Sciatic nerve (tissue), 2 donors: ENCODE measurements around the gene RNF32. TPM values are rescaled to one million over a fixed set of nuclear protein-coding genes. Genes with fewer than 3 reads are reported as not detected.
"Not testable (repeated sequence)": the region's sequence is repeated elsewhere in the genome, so short reads cannot be mapped to it uniquely, and the experiment has no call there.

ENCODE experiments used
- ATAC-seq: fragments of 200-7000 bp; cut with Tn5 transposase; one replicate; pipeline ENCODE4 v1.9.1; 2020; ENCODE audit warnings: mild to moderate bottlenecking, moderate library complexity
- DNase-seq: peaks from one replicate; pipeline ENCODE4 v3.0.0-alpha.2; 2020; ENCODE audit warnings: low spot score
- intact Hi-C: fragments of 100-400 bp; cut with DNase I; formaldehyde crosslinking; loops from one replicate; pipeline ENCODE4 v1.14.2; 2022
- total RNA-seq: library from RNA; stranded (reverse); fragmentation: NEBNext Ultra II Directional; extraction: Animal tissue kit (Norgen Biotek cat#: 25700); gene quantifications from one replicate; pipeline ENCODE4 v1.2.1, GENCODE V29; 2021
- donor health status: DM: no; HTN: no; CAD: no.
- donor health status: DM: no; HTN: no; CAD: no.

RNF32 gene
- total RNA-seq, 1 donor from 2014 or later = 3.2 TPM

DNA sequence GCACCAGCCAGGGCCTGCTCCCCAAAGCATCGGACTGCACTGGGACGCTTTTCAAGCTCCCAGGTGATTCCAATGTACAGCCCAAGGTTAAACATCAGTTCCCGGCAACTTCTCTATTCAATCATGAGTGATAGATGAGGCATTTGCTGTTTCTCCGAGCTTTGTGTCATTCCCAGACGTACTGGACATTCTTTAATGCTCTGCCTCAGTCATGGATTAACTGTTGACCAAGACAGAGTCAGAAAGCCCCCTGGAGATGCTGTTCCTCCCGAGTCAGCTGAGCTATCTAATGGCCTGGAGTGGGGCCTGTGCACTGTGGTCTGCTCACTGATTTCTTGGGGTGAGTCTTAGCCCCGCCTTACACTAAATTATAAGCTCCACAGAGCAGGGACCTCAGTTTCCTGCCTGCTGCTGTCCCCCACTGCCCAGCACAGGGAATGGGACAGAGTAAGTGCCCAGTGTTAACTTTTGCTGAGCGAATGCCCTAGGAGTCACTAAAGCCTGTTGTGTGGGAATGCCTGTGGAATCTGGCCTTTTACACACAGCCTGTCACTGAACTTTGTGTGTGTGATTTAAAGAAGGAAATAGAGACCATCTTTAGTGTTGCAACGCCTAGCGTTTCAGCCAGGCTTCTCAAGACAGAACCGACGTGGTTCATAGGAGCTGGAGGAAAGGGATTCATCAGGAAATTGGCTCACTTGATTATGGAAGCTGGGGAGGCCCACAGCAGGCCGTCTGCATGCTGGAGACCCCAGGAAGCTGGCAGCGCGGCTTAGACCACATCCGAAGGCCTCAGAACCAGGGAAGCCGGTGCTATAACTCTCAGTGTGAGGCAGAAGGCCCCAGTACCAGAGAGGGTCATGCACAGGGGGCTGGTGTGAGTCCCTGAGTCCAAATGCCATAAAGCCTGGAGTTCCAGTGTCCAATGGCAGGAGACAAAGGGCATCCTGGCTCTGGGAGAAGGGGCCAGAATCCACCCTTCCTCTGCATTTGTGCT lies 29.3 kb upstream of the RNF32 start:
- ATAC-seq (no peak), DNase-seq (no peak)

DNA sequence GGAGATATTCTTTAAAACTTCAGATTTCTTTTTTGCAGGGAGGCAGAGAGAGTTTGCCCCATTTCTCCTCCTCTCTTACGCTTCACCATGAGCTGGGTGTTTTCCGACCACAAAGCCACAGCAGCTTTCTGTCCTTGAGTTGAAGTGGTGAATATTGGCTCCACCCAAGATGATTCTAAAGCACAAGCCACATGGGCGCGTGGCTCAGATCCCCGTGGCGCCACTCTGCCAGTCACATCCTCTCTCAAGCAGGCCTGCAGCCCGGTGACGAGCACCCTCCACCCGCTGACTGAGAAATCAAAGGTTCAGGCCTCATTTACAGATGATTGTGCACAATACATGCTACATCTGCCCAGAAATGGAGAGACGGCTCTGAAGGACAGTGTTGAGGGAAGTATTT lies 27.6 kb upstream of the RNF32 start:
- DNase-seq = no peak

More for the DNA sequence above, 29.3 kb upstream of the RNF32 start:
- intact Hi-C loops = no loop called here

DNA sequence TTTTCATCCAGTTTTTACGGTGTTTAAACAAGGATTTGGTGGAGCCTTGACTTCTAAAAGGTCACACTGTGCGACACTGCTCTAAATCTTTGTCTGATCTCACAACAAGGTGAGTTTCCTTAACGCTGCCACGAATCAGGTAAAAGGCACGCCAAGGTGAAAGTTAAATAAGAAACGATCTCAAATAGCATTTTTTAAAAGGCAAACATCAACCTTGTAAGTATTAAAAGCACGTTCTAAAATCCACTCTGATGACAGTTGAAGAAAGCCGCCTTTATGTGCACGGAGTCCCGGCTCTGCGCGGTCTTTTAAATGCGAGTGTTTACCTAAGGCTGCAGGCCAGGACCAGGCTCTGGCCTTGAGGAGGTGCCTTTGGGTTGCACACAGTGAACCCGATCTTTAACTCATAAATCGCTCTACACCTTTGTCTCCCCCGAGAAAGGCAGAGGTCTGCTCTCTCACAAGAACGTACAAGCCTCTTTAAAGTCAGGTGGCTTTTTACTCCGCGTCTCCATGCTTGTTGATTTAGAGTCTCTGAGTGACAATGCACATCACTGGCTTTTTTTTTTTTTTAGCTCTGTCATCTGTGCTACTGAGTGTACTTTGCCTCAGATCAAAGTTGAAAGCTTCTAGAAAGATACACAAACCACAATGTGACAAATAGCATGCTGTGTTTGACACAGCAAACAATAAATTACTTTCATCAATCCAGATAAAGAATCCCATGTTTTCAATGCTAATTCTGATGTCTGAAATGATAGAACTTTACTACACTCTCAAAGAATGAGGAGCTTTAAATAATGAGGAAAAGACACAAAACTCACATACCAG lies 25.9 kb upstream of the RNF32 start:
- DNase-seq (no peak), ATAC-seq (no peak)
- intact Hi-C loops = no loop called here

More for the DNA sequence above, 27.6 kb upstream of the RNF32 start:
- no peak for ATAC-seq
- intact Hi-C loops = no loop called here

DNA sequence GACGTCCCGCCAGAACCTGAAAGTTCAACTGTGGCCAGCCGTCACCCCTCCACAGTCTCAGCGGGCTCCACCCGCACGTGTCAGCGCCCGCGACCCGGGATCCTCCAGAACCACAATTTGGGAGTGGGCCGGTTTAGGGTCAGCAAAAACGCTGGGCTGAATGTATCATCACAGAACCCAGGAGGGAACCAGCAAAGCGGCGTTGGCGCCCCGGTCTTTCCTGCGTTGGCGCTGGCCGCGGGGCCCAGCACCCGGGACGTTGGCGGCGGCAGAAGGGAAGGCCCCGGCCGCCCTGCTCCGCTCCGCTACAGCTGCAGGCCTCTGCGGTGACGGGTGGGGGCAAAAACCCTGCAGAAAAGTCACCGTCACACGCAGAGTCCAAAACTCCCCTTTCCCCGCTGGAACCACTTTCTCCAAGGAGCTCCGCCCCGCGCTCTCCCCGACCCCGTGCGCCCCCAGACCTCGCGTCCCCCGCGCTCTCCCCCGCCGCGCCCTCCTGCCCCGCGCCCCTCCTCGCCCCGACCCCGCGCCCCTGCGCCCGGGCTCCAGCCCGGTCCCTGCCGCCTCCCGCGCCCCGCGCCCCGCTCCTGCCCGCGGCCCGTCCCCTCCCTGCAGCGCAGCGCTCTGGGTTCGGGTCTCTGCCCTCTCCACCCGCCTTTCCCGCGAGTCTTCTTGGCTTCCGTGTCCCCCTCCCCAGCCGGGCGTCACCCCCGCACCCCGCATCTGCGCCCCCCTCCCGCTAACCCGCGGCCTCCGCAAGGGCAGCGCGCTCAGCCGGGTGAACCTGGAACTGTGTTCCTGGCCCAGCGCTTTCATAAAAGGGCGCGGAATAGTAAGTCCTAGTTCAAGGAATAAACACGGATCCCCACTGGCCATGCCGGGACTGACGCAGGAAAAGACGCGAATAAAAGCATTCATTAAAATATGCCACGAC lies 24.0 kb upstream of the RNF32 start:
- intact Hi-C loops = no loop called here
- no peak for ATAC-seq
- no peak for DNase-seq

DNA sequence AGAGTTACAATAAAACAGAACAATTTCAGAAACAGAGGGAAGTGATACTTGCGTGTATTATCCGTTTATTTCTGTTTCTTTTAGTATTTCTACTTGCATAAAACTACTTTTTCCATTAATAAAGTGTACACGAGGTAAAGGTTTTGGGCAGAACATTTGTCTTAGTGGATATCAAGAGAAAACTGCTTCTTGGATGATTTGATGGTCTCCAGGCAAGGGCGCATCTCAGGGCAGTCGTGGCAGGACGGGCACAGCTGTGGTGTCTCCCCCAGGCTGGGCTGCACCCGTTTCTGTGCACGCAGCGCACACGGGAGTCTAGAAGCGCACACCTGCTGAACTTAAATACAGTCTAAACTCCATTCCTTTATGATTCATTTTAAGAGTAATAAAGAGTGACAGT lies 23.4 kb upstream of the RNF32 start:
- DNase-seq = no peak
- ATAC-seq = no peak
- intact Hi-C loops = no loop called here

DNA sequence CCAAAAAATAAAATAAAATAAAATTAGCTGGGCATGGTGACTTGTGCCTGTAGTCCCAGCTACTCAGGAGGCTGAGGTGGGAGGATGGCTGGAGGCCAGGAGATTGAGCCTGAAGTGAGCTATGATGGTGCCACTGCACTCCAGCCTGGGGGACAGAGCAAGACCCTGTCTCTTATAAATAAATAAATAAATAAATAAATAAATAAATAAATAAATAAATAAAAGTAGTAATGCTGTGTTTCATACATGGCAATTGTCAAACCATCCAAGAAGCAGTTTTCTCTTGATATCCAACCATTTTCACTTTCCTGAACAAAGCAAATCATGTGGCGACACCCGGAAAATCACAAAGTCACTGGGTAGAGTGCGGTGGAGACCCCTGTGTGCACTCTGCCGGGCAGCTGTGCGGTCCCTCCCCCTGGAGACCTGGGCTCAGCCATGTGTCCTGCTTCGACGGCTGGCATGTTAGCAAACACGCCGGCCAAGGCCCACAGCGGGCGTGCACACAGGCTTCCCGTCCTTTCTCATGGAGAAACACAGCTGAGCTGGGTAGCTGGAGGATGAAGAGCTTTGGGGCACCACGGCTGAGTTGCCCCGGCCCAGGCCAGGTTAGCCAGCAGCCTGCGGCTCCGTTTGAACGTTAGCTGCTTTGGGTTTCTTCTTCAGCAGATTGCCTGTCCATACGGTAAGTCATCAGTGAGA lies 22.3 kb upstream of the RNF32 start:
- intact Hi-C loops = no loop called here
- no peak for DNase-seq
- no peak for ATAC-seq

DNA sequence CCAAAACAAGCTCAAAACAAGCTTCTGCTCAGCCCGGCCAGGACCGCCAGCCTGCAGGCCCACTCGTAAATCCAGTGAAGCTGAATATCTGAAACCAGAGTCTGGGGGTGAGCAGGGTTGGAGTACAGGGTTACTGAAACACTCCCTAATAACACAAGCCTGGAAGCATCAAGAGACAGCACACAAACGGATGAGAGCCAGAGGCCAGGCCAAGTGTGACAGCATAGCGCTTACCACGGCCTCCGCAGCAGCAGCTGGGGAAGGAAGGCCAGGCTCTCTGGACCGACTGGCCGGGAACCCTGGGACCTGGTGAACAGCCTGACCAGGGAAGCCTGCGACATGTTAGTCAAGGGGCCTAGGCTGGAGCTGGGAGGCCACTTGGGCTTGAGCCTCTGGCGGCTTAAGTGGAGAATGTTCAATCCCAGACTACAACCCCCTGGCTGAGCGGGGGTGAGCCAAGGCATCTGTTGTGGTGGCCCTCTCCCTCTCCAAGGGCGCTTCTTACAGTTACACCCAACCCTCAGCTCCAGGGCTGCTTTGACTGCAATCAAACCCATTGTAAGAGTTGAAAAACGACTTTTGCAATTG lies 21.7 kb upstream of the RNF32 start:
- ATAC-seq = no peak
- intact Hi-C loops = no loop called here
- DNase-seq = no peak

DNA sequence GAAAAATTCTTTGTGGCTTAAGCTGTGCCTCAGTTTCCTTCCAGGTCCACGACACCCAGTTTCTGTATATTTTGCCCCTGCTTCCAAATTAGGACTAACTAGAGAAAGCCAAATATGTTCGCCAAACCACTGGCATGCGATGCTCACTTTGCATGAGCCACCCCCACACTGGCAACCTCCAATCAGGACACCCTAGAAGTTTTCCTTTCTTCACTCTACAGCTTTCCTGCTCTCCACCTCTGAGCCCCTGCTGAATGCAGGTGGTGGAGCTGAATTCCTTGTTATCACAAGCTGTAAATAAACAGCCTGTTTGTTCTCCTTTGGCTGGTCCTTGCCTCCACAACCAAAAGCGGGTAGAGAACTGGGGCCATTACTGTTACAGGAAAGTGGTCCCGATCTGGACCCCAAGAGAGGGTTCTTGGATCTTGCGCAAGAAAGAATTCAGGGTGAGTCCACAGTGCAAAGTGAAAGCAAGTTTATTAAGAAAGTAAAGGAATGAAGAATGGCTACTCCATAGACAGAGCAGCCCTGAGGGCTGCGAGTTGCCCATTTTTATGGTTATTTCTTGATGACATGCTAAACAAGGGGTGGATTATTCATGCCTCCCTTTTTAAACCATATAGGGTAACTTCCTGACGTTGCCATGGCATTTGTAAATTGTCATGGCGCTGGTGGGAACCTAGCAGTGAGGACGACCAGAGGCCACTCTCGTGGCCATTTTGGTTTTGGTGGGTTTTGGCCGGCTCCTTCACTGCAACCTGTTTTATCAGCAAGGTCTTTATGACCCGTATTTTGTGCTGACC lies 20.9 kb upstream of the RNF32 start:
- intact Hi-C loops, ATAC-seq, DNase-seq: not testable (repeated sequence)

DNA sequence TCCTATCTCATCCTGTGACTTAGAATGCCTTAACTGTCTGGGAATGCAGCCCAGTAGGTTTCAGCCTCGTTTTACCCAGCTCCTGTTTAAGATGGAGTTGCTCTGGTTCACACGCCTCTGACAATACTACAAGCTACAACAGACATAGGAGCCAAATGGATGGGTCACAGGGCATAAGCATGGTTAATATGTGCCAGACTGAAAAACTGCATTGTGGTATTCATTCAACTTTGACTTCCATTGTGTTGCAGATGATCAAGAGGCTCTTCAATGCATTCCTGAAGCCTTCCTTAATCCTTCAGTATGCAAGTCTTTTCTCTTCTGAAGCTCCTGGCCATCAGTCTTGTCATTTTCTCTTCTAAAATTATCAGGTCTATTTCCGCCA lies 20.3 kb upstream of the RNF32 start:
- intact Hi-C loops = no loop called here
- DNase-seq (no peak), ATAC-seq (no peak)

DNA sequence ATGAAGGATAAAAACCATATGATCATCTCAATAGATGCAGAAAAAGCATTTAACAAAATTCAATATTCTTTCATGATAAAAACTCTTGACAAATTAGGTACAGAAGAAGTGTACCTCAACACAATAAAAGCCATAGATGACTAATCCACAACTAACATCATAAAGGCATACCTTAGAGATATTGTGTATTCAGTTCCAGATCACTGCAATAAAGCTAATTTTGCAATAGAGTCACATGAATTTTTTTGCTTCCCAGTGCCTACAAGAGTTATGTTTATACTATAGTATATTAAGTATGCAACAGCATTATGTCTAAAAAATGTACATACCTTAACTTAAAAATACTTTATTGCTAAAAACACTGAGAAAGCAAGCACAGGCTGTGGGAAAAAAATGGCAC lies 18.9 kb upstream of the RNF32 start:
- DNase-seq = no peak
- no peak for ATAC-seq
- intact Hi-C loops = no loop called here

DNA sequence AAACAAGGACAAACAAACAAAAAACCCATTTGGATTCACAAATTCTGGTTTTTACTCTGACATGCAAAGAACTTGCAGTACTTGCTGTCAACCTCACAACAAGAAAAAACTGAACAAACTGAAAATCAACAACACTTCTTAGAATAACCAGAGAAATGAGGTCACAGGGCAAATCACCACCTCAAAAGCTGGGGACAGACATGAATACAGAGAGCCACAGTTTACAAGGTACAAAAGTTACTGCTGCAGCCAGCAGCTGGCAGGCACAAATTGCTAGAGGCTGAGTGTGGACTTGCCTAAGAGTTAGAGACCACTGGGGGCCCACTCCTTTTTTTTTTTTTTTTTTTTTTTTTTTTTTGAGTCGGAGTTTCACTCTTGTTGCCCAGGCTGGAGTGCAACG lies 15.0 kb upstream of the RNF32 start:
- intact Hi-C loops = no loop called here
- ATAC-seq (no peak), DNase-seq (no peak)

DNA sequence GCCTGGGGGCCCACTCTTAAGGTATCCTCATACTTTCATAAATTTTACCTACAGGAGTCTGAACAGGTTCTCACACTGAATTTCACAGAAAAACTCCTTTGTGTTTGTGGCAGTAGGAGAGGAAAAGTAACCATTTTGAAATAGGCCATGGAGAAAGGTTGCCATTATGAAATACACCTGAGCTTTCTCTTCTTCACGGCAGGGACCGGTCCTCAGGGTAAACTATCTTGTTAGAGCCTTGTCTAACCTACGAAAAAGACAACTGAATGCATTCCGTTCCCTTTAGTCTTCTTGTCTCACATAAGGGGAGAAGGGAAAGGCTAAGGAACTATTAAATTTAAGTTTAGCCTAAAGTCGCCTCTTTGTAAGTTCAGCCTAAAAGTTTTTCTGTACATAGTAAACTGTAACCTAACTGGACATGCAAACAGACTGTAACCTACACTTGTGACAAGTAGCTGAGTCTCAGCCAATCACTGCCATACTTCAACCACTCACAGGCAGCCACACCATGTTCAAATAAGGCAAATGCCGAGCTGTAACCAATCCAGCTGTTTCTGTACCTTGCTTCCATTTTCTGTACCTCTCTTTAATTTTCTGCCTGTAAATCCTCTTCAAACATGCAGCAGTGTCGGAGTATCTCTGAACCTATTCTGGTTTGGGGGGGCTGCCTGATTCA lies 14.2 kb upstream of the RNF32 start:
- no peak for ATAC-seq
- no peak for DNase-seq
- intact Hi-C loops = no loop called here

DNA sequence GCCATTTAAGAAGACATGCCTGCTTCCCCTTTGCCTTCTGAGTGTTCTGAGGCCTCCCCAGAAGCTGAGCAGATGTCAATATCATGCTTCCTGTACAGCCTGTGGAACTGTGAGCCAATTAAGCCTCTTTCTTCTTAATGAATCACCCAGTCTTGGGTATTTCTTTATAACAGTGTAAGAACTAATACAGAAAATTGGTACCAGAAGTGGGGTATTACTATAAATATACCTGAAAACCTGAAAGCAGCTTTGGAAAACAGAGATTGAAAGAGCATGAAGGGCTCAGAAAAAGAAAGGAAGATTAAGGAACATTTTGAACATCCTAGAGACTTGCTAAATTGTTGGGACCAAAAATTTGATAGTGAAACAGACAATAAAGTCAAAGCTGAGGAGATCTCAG lies 12.0 kb upstream of the RNF32 start:
- DNase-seq (no peak), ATAC-seq (no peak)
- intact Hi-C loops = no loop called here

DNA sequence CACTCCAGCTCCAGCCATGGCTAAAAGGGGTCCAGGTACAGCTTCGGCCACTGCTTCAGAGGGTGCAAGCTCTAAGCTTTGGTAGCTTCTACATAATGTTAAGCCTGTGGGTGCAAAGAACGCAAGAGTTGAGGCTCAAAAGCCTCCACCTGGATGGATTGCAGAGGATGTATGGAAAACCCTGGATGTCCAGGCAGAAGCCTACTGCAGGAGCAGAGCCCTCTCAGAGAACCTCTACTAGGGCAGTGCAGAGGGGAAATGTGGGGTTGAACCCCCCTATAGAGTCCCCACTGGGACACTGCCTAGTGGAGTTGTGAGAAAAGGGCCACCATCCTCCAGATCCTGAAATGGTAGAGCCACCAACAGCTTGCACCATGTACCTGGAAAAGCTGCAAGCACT lies 10.7 kb upstream of the RNF32 start:
- ATAC-seq = no peak
- no peak for DNase-seq
- intact Hi-C loops = no loop called here

DNA sequence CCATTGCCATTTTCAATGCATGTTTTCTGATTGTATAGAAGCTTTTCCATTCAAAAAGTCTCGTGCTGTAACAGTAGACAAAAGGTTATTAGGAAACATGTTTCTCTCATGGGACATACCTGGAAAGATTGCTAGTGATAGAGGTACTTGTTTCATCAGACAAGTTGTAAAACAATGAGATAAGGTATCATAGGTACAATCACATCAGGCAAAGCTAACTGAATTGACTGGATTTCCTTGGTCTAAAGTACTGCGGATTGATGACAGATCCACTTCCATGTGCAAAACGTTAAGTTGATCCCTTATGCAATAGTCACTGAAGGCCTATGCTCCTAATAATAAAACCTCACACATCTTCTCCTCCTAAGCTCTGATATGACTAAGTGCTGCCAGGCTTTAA lies 6.5 kb upstream of the RNF32 start:
- DNase-seq = no peak

DNA sequence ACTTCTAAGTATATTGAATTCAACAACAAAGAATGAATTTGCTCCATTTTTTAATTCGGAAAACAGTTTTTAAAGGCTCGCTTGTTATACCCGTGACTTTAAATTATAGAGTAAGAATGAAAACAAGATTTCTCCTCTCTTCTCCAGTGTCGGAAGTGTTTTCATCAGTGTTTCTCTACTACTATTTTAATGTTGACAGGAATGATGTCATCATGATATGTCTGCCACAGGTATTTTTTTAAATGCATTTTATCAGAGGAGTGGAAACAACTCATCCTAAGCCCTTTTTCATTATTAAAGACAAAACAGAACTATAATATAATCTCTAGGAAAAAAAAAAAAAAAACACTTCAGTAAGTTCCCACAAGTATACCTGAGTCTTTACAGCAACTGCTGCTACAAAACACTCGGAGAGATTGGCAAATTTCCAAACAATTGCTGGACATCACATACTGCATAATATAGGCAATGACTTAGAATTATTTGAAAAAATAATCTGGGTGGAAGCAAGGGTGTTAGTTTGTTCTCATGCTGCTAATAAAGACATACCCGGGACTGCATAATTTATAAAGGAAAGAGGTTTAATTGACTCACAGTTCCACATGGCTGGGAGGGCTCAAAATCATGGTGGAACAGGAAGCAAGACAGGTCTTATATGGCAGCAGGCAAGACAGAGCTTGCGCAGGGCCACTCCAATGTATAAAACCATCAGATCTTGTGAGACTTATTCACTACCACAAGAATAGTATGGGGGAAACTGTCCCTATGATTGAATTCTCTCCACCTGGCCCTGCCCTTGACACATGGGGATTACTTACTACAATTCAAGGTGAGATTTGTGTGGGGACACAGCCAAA lies 4.8 kb upstream of the RNF32 start:
- intact Hi-C loops = no loop called here
- ATAC-seq (no peak), DNase-seq (no peak)

More for the DNA sequence above, 6.5 kb upstream of the RNF32 start:
- intact Hi-C loops = no loop called here
- no peak for ATAC-seq
